ENCODE data around the gene FRMD4A. TPM values are rescaled to one million over a fixed set of nuclear protein-coding genes. Genes with fewer than 3 reads are reported as not detected.

The FRMD4A gene
- total and polyA plus RNA-seq, 3 donors from 2014 or later: 15.0 to 20.8 (median 18.7) TPM

DNA sequence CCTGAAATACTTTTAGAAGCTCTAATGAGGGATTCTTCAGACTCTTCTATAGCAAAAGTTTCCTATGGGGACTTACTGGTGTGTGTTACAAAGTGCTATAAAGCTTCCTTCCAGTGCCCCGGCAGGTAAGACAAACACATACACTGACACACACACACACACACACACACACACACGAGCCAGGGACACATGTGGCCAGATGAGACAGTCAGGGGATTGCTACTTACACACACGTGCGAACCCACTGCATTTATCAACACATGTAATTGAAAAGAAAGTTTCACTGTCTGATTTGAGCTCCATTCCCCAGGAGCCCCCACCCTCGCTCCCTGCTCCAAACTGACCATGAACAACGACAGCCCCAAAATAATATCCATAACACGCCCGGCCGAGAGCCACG is 624.1 kb downstream of the FRMD4A start:
- no peaks in the 10 kb centered on the region for H3K36me3 ChIP-seq (ENCODE audit: low read depth, missing control alignments)
- 55 to 69% methylated on average over 9 to 10 of the region's 10 CpGs for WGBS, 2 donors
- intact Hi-C loops (cut with DNase I; ENCODE audit: low total_unique reads): no loop called here
- H3K4me3 ChIP-seq: peak overlapping the region in 1 of 2 donors; percentile 32
- peaks cover 14% of the 10 kb centered on the region for H3K4me1 ChIP-seq
- no peak for DNase-seq
- H3K9me3 ChIP-seq: no peaks in the 10 kb centered on the region
- H3K27me3 ChIP-seq: no peaks in the 10 kb centered on the region
- TF ChIP-seq, protein P1, sequence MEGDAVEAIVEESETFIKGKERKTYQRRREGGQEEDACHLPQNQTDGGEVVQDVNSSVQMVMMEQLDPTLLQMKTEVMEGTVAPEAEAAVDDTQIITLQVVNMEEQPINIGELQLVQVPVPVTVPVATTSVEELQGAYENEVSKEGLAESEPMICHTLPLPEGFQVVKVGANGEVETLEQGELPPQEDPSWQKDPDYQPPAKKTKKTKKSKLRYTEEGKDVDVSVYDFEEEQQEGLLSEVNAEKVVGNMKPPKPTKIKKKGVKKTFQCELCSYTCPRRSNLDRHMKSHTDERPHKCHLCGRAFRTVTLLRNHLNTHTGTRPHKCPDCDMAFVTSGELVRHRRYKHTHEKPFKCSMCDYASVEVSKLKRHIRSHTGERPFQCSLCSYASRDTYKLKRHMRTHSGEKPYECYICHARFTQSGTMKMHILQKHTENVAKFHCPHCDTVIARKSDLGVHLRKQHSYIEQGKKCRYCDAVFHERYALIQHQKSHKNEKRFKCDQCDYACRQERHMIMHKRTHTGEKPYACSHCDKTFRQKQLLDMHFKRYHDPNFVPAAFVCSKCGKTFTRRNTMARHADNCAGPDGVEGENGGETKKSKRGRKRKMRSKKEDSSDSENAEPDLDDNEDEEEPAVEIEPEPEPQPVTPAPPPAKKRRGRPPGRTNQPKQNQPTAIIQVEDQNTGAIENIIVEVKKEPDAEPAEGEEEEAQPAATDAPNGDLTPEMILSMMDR (IDR thresholded peaks at IDR 0.05): no peak
- no peak for TF ChIP-seq POLR2A (IDR thresholded peaks at IDR 0.05)
- no peak overlapping the region for H3K27ac ChIP-seq

DNA sequence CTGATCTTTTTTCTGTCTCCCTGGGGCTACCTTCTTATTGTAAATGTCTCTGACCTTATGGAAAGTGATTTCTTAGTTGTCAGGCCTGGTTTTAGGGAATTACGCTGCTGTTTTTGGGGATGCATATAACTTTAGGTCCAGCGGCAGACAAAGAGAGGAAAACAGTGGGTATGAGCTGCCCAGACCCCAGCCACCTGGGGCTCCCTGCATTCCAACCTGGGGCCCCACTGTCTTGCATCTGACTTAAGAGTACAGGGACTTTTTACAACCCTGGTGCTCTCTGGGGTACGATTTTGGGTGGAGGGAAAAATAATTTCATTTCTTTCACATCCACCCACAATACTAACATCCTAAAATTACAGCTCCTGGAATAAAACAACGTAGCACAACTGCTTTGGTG is 624.5 kb downstream of the FRMD4A start:
- 74 to 89% methylated on average over 4 of the region's 4 CpGs for WGBS, 2 donors
- H3K4me3 ChIP-seq: no peak overlapping the region
- H3K27ac ChIP-seq: no peak overlapping the region
- DNase-seq: no peak
- no peaks in the 10 kb centered on the region for H3K27me3 ChIP-seq
- no peaks in the 10 kb centered on the region for H3K9me3 ChIP-seq
- no peak for TF ChIP-seq POLR2A (IDR thresholded peaks at IDR 0.05)
- TF ChIP-seq, protein P1 (IDR thresholded peaks at IDR 0.05): no peak
- no peaks in the 10 kb centered on the region for H3K36me3 ChIP-seq (ENCODE audit: low read depth, missing control alignments)
- peaks cover 14% of the 10 kb centered on the region for H3K4me1 ChIP-seq
- intact Hi-C loops (cut with DNase I; ENCODE audit: low total_unique reads): no loop called here

DNA sequence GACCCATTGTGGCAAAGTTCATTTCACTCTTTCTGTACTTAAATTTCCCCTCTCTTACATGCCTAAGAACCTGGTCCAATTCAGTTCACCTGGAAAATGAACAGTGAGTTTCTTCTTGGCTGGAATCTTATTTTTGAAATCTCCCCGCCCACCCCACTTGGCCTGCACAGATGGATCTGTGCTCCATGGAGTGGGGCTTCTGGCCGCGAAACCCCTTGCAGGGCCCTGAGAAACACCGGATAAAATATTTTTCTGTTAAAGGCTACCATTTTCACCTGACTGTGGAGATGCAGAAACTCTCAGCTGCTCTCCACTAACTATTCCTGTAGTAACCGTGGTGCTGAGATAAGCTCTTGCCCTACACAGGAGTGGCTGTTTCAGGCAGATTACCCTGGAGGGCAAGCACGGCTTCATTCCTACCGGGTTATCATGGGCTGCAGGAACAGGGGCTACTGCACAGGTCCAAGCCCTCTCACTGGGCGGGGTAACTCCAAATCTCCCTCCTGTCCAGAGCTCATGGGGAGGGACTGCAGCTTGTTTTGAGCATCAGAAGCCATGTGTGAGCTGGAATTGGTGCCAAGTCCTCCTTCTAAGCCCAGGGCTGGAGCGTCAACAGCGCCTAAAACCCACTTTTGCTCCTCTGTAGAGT is 625.1 kb downstream of the FRMD4A start:
- H3K4me3 ChIP-seq: no peak overlapping the region
- peaks cover 14% of the 10 kb centered on the region for H3K4me1 ChIP-seq
- intact Hi-C loops (cut with DNase I; ENCODE audit: low total_unique reads): no loop called here
- no peak for TF ChIP-seq POLR2A (IDR thresholded peaks at IDR 0.05)
- TF ChIP-seq, protein P1 (IDR thresholded peaks at IDR 0.05): no peak
- no peaks in the 10 kb centered on the region for H3K36me3 ChIP-seq (ENCODE audit: low read depth, missing control alignments)
- no peak overlapping the region for H3K27ac ChIP-seq
- H3K9me3 ChIP-seq: no peaks in the 10 kb centered on the region
- H3K27me3 ChIP-seq: no peaks in the 10 kb centered on the region
- 84 to 86% methylated on average over 7 to 10 of the region's 10 CpGs for WGBS, 2 donors
- no peak for DNase-seq

DNA sequence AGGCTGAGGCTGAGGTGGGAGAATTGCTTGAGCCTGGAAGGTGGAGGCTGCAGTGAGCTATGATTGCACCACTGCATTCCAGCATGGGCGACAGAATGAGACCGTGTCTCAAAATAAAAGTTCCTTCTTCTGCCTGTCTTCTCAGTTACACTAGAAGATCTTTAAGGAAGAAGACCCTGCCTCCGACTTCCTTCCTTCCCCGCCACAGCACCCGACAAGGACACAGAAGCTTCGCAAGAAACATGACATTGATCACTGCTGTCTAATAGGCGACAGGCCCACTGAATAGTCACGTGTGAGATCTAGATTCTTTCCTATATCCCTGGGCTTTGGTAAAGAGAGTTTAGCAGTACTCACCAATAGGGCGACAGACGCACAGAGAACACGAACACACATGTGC is 625.8 kb downstream of the FRMD4A start:
- Histone ChIP-seq H3K4me1 (peaks cover 14% of the 10 kb centered on the region), H3K27me3 (no peaks in the 10 kb centered on the region), H3K27ac (no peak overlapping the region), H3K4me3 (no peak overlapping the region), H3K36me3 (ENCODE audit: low read depth, missing control alignments) (no peaks in the 10 kb centered on the region), H3K9me3 (no peaks in the 10 kb centered on the region)
- DNase-seq: no peak
- 72 to 75% methylated on average over 11 of the region's 11 CpGs for WGBS, 2 donors
- no peak for TF ChIP-seq POLR2A (IDR thresholded peaks at IDR 0.05)
- TF ChIP-seq, protein P1 (IDR thresholded peaks at IDR 0.05): no peak
- intact Hi-C loops (cut with DNase I; ENCODE audit: low total_unique reads): no loop called here

DNA sequence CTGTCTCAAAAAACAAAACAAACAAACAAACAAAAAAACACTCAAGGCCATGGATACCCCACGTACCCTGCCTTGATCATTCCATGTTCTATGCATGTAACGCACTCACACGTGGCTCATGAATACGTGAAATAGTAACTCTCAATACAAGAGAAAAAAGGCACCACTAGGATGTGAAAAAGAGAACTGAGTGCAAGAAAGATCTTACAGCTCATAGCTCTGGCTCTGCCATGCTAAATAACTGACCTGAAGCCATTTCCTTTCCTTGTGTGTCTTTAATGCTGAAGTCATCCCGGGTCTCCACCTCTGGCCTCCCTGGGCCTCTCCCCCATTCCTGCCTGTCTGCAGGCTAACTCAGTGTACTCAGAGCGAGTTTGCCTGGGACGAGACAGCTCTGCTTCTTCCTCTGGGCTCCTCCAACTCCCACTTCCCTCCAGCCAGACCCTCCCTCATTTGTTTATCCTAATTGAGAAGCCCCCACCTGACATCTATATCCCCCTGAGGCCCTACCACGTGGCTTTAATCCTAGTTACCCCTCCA is 626.7 kb downstream of the FRMD4A start:
- Histone ChIP-seq H3K4me3 (no peak overlapping the region), H3K27ac (no peak overlapping the region), H3K36me3 (ENCODE audit: low read depth, missing control alignments) (no peaks in the 10 kb centered on the region), H3K4me1 (peaks cover 14% of the 10 kb centered on the region), H3K9me3 (no peaks in the 10 kb centered on the region), H3K27me3 (no peaks in the 10 kb centered on the region)
- TF ChIP-seq POLR2A (IDR thresholded peaks at IDR 0.05): no peak
- TF ChIP-seq, protein P1 (IDR thresholded peaks at IDR 0.05): no peak
- intact Hi-C loops (cut with DNase I; ENCODE audit: low total_unique reads): no loop called here
- 75 to 84% methylated on average over 8 of the region's 8 CpGs for WGBS, 2 donors
- DNase-seq: no peak

Data from testis (tissue), 3 donors.